ENCODE data around the gene ADCY5. TPM values are rescaled to one million over a fixed set of nuclear protein-coding genes. Genes with fewer than 3 reads are reported as not detected.

Gene ADCY5
- total RNA-seq, 1 donor from 2014 or later: 29.8 TPM

DNA sequence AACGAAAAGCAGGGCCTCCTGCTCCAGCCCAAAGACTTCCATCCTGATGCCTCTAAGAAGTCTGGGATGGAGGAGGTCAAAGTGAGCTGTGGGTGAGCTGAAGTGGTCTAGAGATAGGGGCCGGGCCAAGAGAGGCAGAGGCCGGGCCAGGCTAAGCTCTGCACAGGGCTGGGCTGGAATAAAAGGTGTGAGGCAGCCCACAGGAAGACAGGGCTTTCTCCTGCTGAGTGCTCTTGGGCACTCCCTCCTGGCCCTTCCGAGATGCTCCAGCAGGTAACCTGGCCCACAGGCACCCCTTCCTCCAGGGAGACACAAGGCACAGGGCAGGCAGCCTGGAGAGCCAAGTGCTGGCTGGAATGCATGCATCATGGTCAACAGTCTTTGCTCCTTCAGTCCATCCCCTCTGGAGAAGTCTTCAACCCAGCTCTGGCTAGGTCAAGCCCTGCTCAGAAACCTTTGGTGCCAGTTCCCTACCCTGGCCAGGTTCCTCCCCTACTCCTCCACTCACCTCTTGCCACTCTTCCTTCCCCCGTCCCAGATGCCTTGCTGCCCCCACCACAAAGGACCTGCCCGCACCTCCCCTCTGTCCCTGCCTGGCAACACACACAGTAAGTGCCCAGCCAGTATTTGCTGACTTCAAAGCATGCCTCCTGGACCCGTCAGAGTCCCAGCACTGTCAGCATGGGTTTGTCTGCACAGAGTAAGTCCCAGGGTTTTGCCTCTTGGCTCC, 153.6 kb downstream of the ADCY5 start:
- DNase-seq (ENCODE audit: low spot score in 2 of 2): no peak
- no peak for FAIRE-seq

DNA sequence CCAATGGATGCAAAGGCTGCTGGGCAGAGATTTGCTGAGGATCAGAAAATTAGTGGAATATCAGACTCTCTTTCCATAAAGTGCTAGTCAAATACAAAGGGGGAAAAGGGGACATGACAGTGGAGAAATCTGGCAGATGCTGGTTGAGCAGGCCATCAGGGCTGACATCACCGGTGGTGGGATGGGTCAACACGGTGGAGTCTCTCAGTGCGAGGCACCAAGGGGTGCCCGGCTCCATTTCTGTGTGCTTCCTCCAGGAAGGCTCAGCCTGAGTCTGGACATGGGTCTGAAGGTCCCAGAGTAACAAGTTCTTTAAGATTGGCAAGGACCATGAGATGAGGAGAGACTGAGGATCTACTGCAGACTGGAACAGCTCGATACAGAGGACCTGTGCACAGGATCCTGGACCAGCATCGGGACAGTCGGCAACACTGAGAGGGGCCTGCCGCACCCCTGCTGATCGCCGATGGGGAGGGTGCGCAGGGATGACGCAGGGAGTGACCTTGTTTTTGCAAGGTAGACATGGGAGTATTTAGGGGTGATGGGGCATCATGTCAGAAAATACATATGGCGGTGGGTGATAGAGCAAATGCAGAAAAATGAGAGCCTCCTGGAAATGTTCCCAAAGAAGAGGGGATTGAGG, 154.5 kb downstream of the ADCY5 start:
- FAIRE-seq (no peak), DNase-seq (ENCODE audit: low spot score in 2 of 2) (no peak)

DNA sequence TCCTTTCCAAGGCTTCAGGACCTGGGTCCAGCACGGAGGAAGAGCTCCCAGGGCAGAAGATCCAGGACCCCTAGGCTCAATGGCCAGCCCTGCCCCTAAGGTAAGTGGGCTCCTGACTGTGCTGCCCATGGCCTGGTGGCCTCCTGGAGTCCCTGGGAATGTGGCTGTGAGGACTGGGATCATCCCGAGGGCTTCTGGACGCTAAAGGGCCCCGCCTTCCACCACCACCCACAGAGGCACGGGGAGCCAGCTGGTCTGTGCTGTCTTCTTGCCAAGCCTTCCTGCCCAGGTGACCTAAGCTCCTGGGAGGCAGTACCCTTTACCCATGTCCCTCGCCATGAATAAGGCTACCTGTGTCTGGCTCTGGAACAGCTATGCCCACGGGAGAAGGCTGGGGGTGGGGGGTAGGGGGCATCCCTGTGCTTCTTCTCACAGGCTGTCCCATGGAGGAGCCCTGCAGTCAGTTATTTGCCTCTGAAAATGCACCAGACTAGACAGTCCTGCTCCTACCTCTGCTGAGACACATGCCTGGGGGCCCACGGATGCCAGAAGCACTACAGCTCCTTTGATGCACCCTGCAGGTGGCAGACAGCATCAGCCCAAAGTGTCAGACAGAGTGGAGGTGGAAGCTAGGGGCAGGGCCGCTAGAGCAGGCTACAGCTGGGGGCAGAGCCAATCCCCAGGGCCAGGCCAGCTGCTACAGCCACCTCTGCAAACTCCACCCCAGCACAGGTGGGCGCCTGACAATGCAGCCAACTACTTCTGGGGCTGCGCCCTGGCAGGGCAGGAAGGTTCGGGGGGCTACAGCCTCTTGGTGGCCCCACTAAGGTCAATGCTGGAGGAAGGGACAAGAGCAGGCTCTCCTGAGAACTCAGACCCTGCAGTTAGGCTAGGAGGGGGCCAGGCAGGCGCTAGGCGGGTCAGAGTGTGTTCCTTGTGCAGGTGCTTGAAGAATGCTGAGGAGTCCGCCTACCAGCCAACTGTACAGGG, 156.3 kb downstream of the ADCY5 start:
- DNase-seq (ENCODE audit: low spot score in 2 of 2): no peak
- no peak for FAIRE-seq

DNA sequence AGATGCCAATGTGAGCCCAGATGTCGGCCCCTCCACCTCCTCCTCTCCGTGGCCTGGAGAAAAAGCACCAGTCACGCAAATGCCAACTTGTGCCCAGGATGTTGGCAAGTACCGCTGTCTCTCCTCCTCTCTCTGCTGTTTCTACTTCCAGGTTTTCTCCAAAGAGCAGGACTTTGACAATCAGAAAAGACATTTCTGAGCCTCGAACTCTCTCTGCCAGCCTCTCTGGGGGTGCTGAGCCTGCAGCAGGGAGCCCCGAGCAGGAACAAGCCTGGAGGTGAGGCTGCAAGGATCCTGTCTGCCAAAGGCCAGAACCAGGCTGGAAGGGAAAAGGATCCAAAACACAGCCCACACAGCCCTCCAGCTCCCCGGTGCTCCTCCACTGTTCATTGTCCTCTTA, 157.5 kb downstream of the ADCY5 start:
- FAIRE-seq (no peak), DNase-seq (ENCODE audit: low spot score in 2 of 2) (no peak)

DNA sequence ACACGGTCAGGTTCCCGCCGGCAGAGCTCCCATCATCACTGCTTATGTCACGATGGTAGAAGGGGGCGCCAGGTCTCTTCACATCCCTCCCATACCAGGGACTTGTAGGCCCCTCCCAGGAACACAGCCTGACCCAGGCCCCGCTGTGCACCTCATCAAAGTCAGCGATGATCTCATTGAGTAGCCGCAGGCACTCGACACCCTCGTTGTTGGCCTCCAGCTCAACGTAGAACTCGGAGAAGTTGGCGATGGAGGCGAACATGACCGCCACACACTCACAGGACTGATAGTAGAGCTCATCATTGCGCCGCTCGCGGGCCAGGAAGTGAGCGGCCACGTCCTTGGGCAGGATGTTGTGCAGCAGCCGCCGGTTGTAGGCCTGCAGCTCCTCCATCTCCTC, 157.9 kb downstream of the ADCY5 start:
- FAIRE-seq (no peak), DNase-seq (ENCODE audit: low spot score in 2 of 2) (no peak)

DNA sequence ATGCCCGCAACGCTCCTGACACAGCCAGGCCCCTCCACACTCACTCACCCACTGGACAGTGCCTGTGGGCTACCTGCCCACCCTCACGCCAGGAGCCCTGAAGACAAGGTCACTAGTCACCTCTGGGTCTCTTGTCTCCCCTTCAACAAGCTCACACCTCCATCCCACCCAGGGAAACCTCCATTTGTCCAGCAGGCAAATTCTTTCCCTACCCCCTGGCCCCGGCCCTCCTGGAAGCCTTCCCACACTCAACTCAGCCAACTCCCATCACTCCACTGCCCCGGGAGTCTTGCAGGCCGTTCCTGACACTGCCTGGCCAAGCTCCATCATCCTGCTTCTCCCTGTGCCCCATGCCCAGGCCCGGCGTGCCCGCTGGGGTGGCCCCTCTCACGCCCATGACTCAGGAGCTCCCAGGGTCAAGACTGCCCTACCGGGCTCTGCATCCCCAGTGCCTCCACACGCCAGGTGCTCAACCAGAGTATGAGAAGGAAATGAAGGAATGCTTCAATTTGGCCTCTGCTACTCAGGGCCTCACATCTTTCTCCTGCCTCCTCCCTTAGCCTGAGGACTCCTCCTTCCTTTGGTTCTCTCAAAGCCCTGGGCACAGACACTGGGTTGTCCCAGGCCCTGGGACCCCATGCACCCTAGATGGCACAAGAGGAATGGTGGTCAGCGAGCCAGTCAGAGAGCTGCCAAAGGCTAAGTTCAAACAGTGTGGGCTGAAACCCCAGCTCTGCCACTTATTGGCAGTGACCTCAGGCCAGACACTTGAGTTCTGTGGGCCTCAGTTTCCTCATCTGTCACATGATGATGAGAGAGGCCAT, 158.6 kb downstream of the ADCY5 start:
- no peak for DNase-seq (ENCODE audit: low spot score in 2 of 2)
- no peak for FAIRE-seq

DNA sequence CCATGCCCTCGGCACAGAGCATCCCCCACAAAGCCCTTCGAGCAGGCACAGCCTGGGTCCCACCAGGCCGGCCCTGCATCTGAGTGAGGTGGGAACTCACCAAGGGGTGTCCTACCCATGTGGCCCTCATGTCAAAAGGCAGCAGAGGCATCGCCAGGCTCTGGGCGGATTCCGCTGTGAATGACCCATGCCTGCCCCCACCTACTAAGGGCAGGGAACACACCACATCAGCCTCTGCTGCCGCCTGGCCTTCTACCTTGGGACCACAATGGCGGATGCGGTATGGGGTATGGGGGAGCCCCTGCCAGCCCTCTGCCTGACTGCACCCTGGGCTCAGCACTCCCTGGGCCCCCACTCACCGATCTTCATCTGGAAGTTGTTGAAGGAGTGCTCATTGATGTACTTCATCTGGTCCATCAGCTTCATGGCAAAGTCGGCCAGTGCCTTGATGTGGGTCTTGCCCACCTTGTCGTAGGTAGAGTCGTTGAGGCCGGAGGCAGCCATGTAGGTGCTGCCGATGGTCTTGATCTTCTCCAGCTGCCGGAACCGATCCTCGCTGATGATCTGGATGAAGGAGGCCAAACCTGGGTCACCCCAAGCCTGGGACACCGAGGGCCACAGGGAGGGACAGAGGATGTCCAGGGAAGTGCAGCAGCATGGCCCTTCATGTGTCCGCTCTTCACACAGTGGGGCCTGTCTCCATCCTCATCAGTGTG, 159.3 kb downstream of the ADCY5 start:
- FAIRE-seq (no peak), DNase-seq (ENCODE audit: low spot score in 2 of 2) (no peak)

DNA sequence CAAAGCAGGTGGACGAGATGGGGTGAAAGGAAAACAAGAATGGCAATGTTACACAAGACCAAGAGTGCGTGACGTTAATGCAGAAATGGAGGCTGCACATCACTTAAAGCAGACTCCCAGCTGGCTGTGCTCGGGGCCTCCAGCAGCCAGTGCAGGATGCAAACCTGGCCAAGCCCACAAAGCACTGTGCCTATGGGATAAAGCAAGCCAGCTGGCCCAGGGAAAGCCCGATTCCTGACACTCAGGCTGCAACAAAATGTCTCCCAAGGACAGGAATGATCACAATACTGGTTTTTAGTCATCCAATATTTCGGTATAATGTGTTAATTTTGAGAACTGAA, 161.0 kb downstream of the ADCY5 start:
- no peak for DNase-seq (ENCODE audit: low spot score in 2 of 2)
- FAIRE-seq: no peak

DNA sequence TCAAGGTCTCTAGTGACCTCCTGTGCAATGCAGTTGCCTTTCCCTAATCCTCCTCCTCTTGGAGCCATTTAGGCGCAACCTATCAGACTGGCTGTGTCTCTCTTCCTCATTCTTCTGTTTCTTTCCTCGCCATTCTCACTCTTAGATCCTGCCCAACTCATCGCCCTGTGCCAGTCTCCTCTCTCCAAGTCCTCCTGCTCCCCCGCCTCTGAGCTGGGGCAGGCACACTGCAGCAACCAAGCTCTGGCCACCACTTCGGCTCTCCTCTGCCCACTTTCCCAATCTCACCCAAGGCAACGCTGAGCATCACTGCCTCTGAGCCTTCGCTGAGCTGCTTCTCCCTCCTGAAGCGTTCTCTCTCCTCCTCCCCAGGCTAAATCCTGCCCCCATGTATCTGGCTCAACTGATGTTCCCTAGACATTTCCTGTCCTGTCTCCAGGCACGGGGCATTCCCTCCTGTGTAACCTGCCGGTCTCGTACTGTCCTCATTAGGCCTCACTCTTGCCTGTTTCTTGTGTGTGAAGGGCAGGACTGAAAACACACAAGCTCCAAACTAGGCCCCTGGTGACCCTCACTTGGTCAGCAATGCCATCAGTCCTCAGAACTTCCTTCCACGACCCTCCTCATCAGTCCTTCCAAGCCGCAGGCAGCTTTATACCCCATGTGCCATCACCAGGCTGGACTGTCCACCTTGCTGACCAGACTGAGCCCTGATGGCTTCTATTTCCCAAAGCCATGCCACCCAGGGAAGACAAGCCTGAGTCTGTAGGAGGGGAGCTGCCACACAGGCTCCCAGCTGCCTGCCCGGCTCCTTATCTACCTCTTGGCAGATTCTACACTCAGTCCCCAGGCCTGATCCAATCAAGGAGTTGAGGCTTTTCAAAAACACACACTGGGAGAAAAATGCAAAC, 161.6 kb downstream of the ADCY5 start:
- no peak for FAIRE-seq
- no peak for DNase-seq (ENCODE audit: low spot score in 2 of 2)

DNA sequence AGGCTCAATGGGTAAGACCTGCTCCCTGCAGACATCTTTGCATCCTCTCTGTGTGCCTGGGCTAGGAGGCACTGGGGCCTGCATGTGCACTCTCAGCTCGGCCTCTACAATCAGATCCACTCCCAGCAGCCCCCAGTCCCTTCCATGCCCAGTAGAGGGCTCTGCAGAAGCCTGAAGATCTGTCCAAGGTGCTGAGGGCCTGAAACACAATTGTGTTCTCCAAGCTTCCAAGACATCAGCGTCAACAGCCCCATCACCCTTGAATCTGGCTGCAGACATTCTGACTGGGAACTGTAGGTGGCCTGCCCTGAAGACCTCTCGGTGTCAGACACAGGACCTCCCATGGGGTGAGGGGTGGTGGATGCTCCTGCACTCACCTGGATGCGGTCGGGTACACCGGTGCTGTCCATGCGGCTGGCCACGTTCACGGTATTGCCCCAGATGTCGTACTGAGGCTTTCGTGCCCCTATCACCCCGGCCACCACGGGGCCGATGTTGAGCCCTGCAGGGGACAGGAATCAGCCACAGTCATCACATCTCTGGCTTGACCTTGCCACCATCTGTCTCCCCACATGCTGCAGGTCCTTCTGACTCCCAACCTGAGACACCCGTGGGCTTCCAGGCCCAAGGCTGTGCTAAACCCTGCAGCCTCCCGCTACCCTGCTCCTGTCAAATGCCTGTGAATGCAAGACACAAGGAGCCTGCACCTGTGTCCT, 162.4 kb downstream of the ADCY5 start:
- FAIRE-seq: no peak
- peak in 1 of 2 donors; percentile 59 for DNase-seq (ENCODE audit: low spot score in 2 of 2)

DNA sequence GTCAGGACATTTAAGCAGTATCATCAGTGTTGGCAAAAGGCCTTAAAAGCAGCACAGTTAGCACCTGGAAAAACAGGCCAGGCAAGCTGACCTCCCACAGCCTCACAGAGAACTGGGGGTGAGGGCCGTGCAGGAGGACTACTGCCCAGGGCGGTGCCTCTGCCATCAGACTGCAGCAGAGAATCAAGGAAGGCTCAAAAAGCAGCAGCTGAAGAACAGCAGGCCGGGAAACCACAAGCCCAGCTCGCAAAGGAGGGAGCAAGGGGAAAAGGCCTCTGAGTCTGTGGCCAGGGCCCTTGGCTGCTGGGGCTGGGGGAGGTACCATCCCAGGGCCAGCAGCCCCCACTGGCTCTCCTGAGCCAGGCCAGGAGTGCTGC, 163.0 kb downstream of the ADCY5 start:
- no peak for FAIRE-seq
- no peak for DNase-seq (ENCODE audit: low spot score in 2 of 2)

DNA sequence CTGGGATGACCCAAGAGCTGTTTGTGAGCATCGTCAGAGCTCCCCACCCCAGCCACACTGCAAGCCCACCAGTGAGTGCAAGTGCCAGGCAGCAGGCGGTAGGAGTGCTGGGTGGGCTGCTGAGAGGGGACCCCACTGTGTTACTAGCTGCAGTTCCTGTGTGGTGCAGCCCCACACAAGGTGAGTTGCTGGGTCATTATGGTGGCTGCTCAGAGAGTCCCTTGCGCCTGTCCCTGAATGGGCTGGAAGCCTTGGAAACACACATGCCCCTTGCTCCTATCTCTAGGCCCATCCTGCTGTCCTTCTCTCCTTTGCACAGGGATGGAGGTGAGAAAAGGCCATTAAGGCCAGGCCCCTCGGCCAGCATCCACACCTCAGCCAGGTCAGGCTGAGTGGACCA, 163.4 kb downstream of the ADCY5 start:
- DNase-seq (ENCODE audit: low spot score in 2 of 2) (no peak), FAIRE-seq (no peak)

DNA sequence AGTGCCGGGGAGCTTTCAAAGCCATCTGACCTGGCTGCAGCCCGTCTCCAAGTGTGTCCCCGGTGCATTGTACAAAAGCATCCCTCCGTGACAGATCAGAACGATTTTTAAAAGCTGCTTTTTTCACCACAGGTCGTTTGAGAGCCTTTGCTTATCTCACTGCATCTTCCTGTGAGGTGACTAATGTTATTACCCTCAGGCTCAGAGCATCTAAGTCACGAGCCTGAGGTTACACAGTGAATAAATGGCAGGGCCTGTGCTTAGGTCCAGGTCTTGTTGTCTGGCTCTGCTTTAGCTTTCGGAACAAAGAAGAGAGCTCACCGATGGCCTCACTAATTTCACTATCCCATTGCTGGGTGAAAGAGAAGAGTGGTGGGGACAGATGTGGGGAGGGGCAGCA, 163.8 kb downstream of the ADCY5 start:
- FAIRE-seq (no peak), DNase-seq (ENCODE audit: low spot score in 2 of 2) (peak in 1 of 2 donors; percentile 2)

DNA sequence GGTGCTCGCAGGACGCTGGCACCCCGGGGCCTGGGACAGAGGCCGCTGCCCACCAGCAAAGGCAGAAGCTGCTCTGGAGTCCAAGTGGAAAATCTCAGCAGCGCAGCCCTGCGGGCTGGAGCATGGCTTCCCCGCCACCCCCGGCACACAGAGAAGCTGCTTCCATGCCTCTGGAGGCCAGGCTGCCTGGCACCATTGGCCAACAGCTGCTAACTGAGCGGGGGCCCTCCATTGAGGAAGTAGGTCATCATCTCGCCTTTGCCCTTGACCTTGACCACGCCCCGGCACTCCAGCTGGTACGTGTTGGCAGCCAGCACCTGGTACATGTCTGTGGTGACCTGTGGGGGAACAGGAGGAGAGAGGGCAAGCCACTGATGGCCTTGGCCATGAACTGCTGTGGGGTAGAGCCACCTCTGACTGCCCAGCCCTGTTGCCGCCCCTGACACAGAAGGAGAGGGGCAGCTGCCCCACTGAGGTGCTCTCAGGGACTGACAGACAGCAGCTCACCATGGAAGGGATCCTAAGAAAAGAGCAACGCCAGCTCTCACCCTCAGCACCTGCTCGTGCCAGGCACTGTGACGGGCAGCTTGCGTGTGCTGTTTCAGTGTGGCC, 164.4 kb downstream of the ADCY5 start:
- DNase-seq (ENCODE audit: low spot score in 2 of 2) (peak in 1 of 2 donors; percentile 3), FAIRE-seq (no peak)

DNA sequence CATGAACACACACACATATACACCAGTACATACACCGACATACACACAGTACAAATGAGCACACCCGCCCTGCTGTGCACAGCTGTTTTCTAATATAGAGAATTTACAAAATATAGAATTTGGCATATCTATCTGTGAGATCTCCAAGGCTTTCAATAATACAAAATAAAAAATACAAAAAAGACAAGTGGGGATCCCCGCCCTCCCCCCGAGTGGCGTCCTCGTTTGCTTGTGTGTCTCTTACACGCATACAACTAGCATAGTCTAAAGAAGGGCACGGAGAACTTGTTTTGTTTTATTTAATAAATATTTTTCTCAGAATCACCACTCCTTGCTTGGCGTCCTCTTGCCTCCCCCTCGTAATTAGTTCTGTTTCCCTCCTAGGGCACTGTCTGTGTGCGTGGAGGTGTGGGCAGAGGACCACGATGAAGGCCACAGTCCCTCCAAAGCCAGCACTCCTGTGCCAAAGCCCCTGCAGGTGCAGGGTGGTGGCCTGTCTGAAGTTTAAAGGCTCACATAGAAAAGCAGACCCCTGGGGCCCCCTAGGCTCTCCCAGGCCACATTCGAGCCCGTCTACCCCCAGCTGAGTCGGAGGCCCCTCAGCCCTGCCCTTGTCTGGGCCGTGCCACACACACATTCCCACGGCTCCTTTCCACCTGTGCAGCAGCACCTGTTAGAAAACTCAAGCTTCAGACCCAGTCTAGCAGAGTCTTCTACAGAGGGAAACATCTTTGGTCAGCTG, 165.1 kb downstream of the ADCY5 start:
- DNase-seq (ENCODE audit: low spot score in 2 of 2) (peak in 1 of 2 donors; percentile 4), FAIRE-seq (no peak)

DNA sequence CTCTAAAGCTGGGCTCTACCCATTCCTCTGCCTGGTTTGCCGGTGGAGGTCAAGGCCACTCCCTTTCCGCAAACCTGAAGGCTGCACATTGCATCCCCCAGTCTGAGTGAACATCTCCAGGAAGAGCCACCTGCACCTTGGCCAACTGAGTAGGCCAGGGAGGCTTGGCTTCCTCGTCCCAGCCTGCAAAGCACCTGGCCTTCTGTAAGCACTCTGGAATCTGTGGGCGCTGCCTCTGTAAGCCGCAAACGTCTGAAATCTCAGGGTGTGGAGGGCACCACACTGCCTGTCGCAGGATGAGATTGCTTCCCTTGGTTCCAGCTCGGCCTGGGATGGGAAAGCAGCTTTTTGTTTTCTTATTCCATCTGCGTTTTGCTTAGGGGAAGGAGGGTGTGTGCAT, 165.8 kb downstream of the ADCY5 start:
- FAIRE-seq (no peak), DNase-seq (ENCODE audit: low spot score in 2 of 2) (peak in 1 of 2 donors; percentile 15)

DNA sequence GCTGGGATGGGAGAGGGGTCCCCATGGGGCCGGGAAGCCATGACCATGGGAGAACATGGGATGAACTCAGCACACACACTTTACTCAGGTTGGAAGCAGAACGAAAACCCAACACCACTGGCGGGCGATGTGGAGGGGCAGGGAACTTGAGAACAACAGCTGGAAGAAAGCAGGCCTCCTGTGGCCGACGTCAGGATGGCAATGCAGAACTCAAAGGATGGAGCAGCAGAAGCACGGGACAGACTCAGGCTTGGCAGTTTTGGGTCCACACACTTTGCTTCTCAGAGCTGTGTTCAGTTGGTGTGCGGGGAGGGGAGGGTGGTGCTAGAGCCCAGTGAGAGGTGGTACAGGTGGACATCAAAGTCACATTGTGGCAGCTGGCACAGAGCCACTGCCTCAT, 166.4 kb downstream of the ADCY5 start:
- DNase-seq (ENCODE audit: low spot score in 2 of 2) (peak in 1 of 2 donors; percentile 2), FAIRE-seq (no peak)

All from frontal cortex (tissue), 4 donors.